Suppressor macrophage (primary cell): ENCODE data around the gene FGFR2.

ENCODE experiments used
- DNase-seq, 4 experiments: peaks; one replicate each; pipeline ENCODE4 v3.0.0-alpha.2; 2020 to 2022

The FGFR2 gene

DNA sequence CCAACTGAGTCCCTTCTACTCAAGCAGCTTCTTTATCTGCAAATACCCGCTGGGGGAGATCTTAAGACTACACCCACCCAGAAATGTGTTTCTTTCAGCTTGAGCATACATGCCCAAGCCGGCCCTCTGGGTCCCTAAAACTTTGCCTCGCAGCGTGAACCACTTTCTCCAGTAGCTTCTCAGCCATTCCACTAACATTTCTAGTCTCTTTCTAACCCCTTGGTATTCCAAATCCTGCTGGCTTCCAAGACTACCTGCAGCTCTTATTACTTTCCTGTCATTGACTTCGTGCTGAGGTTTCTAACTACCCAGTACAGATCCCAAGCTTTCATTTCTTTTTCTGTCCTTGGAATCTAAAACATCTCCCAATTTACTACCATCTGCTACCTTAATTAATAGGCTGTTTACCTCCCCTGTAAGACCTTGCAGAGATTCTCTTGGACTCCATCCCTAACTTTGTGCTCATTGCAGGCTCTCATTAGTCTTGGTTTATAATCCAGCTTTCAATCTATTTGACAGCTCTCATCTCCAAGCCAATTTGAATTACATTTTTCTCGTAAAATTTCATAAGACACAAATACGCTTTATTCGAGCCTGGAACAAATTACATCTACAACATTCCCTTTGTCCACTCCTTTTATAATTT lies 153.6 kb downstream of the FGFR2 start:
- DNase-seq, result no peak

DNA sequence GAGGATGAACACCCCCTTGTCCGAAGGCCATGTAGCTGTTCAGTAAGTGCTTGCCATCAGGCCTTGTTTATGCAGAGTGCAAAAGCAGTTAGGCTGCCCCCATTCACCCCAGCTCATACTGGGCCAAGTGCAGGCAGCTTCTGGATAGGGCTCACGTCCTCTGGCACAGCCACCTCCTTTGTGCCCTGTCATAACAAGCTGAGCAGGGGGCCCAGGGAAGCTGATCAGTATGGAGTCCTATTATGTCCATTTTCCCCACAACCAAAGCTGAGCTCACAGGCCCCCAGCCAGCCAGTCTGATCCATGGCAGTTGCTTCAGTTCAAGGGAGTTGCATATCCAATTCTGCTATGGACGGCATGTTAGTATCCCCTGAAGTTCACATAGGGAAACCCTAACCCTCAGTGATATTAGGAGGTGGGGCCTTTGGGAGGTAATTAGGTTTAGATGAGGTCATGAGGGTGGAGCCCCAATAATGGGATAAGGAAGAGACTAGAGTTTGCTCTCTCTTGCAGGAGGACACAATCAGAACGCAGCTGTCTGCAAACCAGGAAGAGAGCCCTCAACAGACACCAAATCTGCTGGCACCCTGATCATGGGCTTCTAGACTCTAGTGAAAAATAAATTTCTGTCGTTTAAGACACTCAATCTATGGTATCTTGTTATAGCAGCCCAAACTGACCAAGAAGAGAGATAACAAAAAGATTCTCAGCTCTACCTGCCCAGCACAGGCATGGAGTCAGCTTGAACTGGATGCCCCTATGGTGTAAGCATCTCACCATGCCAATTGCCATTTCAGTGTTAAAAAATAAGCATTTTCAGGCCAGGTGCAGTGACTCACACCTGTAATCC lies 155.9 kb downstream of the FGFR2 start:
- no peak for DNase-seq

DNA sequence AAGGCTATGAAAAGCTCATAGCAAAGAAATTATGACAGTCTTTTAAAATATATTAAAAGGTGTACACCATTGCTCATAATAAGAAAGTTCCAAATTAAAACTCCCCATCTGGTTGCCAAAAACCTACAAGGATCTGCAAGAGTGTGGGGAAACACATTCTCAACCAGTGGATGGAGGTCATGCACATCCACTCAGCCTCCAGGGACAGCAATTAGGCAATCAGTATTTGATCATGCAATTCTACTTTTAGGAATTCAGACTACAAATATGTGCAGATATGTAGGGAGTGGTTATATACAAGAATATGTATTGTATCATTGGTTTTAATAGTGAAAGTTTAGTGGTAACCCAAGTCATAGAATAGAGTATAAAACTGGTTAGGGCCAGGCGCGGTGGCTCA lies 157.8 kb downstream of the FGFR2 start:
- DNase-seq, result no peak

DNA sequence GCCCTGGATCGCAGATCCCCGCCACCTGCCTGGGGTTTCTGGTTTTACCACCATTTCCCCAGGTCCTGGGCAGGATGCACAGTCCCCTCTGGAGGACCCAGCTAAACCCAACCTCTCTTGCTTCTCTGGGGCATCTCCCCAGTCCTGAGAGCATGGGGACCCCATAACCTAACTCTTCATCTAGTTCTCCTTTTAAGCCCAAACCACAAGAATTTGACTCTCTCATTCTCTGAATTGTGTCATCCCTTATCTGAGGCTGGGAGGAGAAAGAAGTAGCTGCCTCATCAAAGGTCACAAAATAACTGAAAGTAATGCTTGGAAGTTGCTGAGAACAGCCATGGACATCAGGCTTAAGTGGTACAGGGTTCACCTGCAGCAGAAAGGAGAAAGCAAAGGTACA lies 159.9 kb downstream of the FGFR2 start:
- DNase-seq, result no peak

GRCh38 chr10:121437596-121437995 lies 160.6 kb downstream of the FGFR2 start:
- DNase-seq, result no peak

- no peak for DNase-seq
Observed at GRCh38 chr10:121436630-121437341, 161.5 kb downstream of the FGFR2 start.

GRCh38 chr10:121436281-121436629 lies 162.0 kb downstream of the FGFR2 start:
- DNase-seq, result no peak

- DNase-seq, result no peak
Observed at GRCh38 chr10:121435099-121435875, 163.0 kb downstream of the FGFR2 start.

GRCh38 chr10:121433965-121434364 lies 164.3 kb downstream of the FGFR2 start:
- no peak for DNase-seq

DNA sequence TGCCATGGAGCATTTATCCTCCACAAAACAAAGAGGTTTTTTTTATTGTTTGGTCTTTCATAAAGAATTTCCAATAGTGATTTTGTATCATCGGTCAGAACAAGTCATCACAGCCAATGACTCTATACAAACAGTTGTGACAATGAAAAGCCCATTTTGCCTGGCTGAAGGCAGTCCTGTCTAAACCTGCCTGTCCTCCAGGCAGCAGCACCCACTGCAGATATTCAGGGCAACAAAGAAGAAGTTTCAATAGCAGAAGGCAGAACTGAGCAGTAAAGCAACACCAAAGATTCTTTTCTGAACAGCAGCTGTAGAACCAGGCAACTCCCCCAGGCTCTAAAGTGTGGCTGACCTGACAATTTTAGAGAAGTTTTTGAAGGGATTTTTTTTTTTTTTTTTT lies 169.4 kb downstream of the FGFR2 start:
- no peak for DNase-seq
